RCC 7860 (cell line): Measurements from ENCODE around the gene KCTD7.
"Not testable (repeated sequence)": the region's sequence is repeated elsewhere in the genome, so short reads cannot be mapped to it uniquely, and the experiment has no call there.

Experiments
- DNase-seq: peaks from one replicate; pipeline ENCODE4 v3.0.0-alpha.2; 2015; ENCODE audit warnings: low spot score
- FAIRE-seq: peaks from 2 replicates; lab custom pipeline; 2012; peaks lifted over from hg19 to GRCh38; lab: Jason Lieb, UNC

The KCTD7 gene

GRCh38 chr7:66651026-66651425 is 22.3 kb downstream of the KCTD7 start:
- FAIRE-seq = not testable (repeated sequence)

GRCh38 chr7:66653719-66654274 is 25.1 kb downstream of the KCTD7 start:
- DNase-seq, FAIRE-seq: not testable (repeated sequence)

More at GRCh38 chr7:66651026-66651425, 22.3 kb downstream of the KCTD7 start:
- DNase-seq = not testable (repeated sequence)

GRCh38 chr7:66654275-66655112 is 25.8 kb downstream of the KCTD7 start:
- peak; percentile 55 for FAIRE-seq
- DNase-seq = peak; percentile 93

GRCh38 chr7:66655113-66655806 is 26.6 kb downstream of the KCTD7 start:
- FAIRE-seq = peak; percentile 68
- DNase-seq = peak; percentile 38

GRCh38 chr7:66655826-66656485 is 27.3 kb downstream of the KCTD7 start:
- not testable (repeated sequence) for FAIRE-seq
- DNase-seq = peak; percentile 59

- FAIRE-seq (no peak), DNase-seq (no peak)
Observed at GRCh38 chr7:66657798-66658197, 29.1 kb downstream of the KCTD7 start.

GRCh38 chr7:66662646-66663264 is 34.1 kb downstream of the KCTD7 start:
- FAIRE-seq = no peak
- no peak for DNase-seq

- FAIRE-seq (no peak), DNase-seq (no peak)
Observed at GRCh38 chr7:66664590-66665293, 36.1 kb downstream of the KCTD7 start.

- no peak for FAIRE-seq
Observed at GRCh38 chr7:66666313-66666952, 37.8 kb downstream of the KCTD7 start.

GRCh38 chr7:66667023-66667728 is 38.5 kb downstream of the KCTD7 start:
- FAIRE-seq (no peak), DNase-seq (no peak)

More at GRCh38 chr7:66666313-66666952, 37.8 kb downstream of the KCTD7 start:
- no peak for DNase-seq

- no peak for DNase-seq
- no peak for FAIRE-seq
Observed at GRCh38 chr7:66668112-66668511, 39.4 kb downstream of the KCTD7 start.

GRCh38 chr7:66668677-66669076 is 40.0 kb downstream of the KCTD7 start:
- FAIRE-seq (no peak), DNase-seq (no peak)

GRCh38 chr7:66669088-66669487 is 40.4 kb downstream of the KCTD7 start:
- no peak for DNase-seq
- no peak for FAIRE-seq

GRCh38 chr7:66669496-66669895 is 40.8 kb downstream of the KCTD7 start:
- DNase-seq = no peak
- FAIRE-seq = no peak

- DNase-seq (no peak), FAIRE-seq (no peak)
Observed at GRCh38 chr7:66671034-66671433, 42.4 kb downstream of the KCTD7 start.

GRCh38 chr7:66671486-66671885 is 42.8 kb downstream of the KCTD7 start:
- not testable (repeated sequence) for FAIRE-seq, DNase-seq

- not testable (repeated sequence) for DNase-seq, FAIRE-seq
Observed at GRCh38 chr7:66672432-66673123, 43.9 kb downstream of the KCTD7 start.

GRCh38 chr7:66673124-66673640 is 44.5 kb downstream of the KCTD7 start:
- not testable (repeated sequence) for DNase-seq
- peak; percentile 87 for FAIRE-seq
